Measurements from ENCODE around the gene BRK1.

DNA sequence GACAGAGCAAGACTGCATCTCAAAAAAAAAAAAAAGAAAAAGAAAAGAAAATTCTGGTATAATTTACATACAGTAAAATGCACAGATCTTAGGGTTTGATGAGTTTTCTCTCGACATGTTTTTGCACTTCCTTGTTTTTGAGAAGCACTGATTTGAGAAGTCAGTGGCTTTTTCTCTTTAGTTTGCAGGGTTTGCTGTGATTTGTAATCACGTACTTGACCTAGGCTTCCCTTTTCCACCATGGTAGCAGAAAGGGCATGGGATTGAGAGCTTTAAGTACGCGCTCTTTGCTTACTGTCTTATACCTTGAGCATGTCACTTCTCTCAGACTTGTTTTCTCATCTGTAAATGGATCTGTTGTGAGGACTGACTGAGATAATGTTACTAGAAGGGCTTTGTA, 30.2 kb downstream of the BRK1 start:
- TF ChIP-seq, protein P1, sequence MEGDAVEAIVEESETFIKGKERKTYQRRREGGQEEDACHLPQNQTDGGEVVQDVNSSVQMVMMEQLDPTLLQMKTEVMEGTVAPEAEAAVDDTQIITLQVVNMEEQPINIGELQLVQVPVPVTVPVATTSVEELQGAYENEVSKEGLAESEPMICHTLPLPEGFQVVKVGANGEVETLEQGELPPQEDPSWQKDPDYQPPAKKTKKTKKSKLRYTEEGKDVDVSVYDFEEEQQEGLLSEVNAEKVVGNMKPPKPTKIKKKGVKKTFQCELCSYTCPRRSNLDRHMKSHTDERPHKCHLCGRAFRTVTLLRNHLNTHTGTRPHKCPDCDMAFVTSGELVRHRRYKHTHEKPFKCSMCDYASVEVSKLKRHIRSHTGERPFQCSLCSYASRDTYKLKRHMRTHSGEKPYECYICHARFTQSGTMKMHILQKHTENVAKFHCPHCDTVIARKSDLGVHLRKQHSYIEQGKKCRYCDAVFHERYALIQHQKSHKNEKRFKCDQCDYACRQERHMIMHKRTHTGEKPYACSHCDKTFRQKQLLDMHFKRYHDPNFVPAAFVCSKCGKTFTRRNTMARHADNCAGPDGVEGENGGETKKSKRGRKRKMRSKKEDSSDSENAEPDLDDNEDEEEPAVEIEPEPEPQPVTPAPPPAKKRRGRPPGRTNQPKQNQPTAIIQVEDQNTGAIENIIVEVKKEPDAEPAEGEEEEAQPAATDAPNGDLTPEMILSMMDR (IDR thresholded peaks at IDR 0.05; ENCODE audit: low read depth, low read length, missing input control): no peak
- TF ChIP-seq GABPA (IDR thresholded peaks at IDR 0.05 in 1 of 2, conservative IDR thresholded peaks at IDR 0.05 in 1 of 2) (no peak), NR2F2 (IDR thresholded peaks at IDR 0.05) (no peak)
- TF ChIP-seq, protein P2, sequence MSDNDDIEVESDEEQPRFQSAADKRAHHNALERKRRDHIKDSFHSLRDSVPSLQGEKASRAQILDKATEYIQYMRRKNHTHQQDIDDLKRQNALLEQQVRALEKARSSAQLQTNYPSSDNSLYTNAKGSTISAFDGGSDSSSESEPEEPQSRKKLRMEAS (IDR thresholded peaks at IDR 0.05): no peak
- TF ChIP-seq, protein P3, sequence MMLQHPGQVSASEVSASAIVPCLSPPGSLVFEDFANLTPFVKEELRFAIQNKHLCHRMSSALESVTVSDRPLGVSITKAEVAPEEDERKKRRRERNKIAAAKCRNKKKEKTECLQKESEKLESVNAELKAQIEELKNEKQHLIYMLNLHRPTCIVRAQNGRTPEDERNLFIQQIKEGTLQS (IDR thresholded peaks at IDR 0.05): no peak

Data from liver (tissue), 3 donors.